NCI-H1105 (cell line): ENCODE results near the gene ATP6V0E1.
"Not testable (repeated sequence)": the region's sequence is repeated elsewhere in the genome, so short reads cannot be mapped to it uniquely, and the experiment has no call there.

Experiments
- DNase-seq: peaks from one replicate; lab custom pipeline; 2025; lab: John Stamatoyannopoulos, UW

Gene ATP6V0E1

GRCh38 chr5:173004013-173004412 is 20.4 kb downstream of the ATP6V0E1 start:
- no peak for DNase-seq

- DNase-seq = no peak
Measured at GRCh38 chr5:173004447-173004846, 20.9 kb downstream of the ATP6V0E1 start.

GRCh38 chr5:173010021-173010420 is 26.4 kb downstream of the ATP6V0E1 start:
- DNase-seq = no peak

- DNase-seq = no peak
Measured at GRCh38 chr5:173010547-173011464, 27.2 kb downstream of the ATP6V0E1 start.

GRCh38 chr5:173011566-173011965 is 28.0 kb downstream of the ATP6V0E1 start:
- DNase-seq = no peak

- no peak for DNase-seq
Measured at GRCh38 chr5:173012882-173013281, 29.3 kb downstream of the ATP6V0E1 start.

- DNase-seq = no peak
Measured at GRCh38 chr5:173014671-173015070, 31.1 kb downstream of the ATP6V0E1 start.

- no peak for DNase-seq
Measured at GRCh38 chr5:173015192-173015591, 31.6 kb downstream of the ATP6V0E1 start.

GRCh38 chr5:173015598-173016455 is 32.3 kb downstream of the ATP6V0E1 start:
- DNase-seq = no peak

- DNase-seq = no peak
Measured at GRCh38 chr5:173016598-173017046, 33.1 kb downstream of the ATP6V0E1 start.

- DNase-seq = not testable (repeated sequence)
Measured at GRCh38 chr5:173017087-173017486, 33.5 kb downstream of the ATP6V0E1 start.

- DNase-seq = no peak
Measured at GRCh38 chr5:173018358-173018757, 34.8 kb downstream of the ATP6V0E1 start.

- no peak for DNase-seq
Measured at GRCh38 chr5:173020154-173020581, 36.6 kb downstream of the ATP6V0E1 start.

GRCh38 chr5:173020643-173021042 is 37.1 kb downstream of the ATP6V0E1 start:
- DNase-seq = no peak

- no peak for DNase-seq
Measured at GRCh38 chr5:173025651-173026050, 42.1 kb downstream of the ATP6V0E1 start.

- DNase-seq = no peak
Measured at GRCh38 chr5:173027905-173028304, 44.3 kb downstream of the ATP6V0E1 start.

- DNase-seq = no peak
Measured at GRCh38 chr5:173028811-173029327, 45.3 kb downstream of the ATP6V0E1 start.

GRCh38 chr5:173029499-173029921 is 45.9 kb downstream of the ATP6V0E1 start:
- DNase-seq = no peak

GRCh38 chr5:173032096-173032495 is 48.5 kb downstream of the ATP6V0E1 start:
- not testable (repeated sequence) for DNase-seq

GRCh38 chr5:173032730-173033129 is 49.2 kb downstream of the ATP6V0E1 start:
- no peak for DNase-seq

- DNase-seq = no peak
Measured at GRCh38 chr5:173033923-173034322, 50.4 kb downstream of the ATP6V0E1 start.
